ENCODE measurements around the gene DENND1A. TPM values are rescaled to one million over a fixed set of nuclear protein-coding genes. Genes with fewer than 3 reads are reported as not detected.

Gene DENND1A
- total and polyA plus RNA-seq, 2 experiments from 2014 or later: 13.1 to 14.5 TPM

- Histone ChIP-seq H3K9me3 (ENCODE audit: low read depth) (no peaks in the 10 kb centered on the region), H3K4me3 (no peak overlapping the region), H3K36me3 (no peaks in the 10 kb centered on the region), H3K27ac (no peak overlapping the region), H3K27me3 (peaks cover 8% of the 10 kb centered on the region), H3K4me1 (ENCODE audit: low read depth) (no peaks in the 10 kb centered on the region)
- no peak for TF ChIP-seq CTCF (IDR thresholded peaks at IDR 0.05; ENCODE audit: low read depth, low read length)
- no peak for DNase-seq (ENCODE audit: low read depth in 1 of 2, low spot score in 1 of 2)
Measured at GRCh38 chr9:123960366-123960765, 30.4 kb upstream of the DENND1A start.

DNA sequence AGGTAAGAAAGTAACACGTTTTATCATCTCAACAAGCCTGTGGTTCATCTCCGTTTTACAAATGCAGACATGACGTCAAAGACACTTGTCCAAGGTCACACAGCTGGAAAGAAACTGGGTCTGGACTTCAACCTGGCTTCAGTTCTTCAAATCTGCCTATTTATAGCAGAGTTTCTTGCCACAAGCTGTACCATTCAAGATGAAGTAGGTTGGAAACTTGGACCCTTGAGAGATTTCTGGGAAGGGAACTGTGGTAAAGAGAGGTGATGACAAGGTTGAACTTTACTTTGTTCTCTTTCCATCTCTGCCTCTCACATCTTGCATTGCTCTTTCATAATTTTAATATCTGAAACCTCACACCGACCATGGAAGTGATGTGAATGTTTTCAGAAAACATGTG lies 29.9 kb upstream of the DENND1A start:
- DNase-seq (ENCODE audit: low read depth in 1 of 2, low spot score in 1 of 2): no peak
- Histone ChIP-seq H3K4me1 (ENCODE audit: low read depth) (no peaks in the 10 kb centered on the region), H3K36me3 (no peaks in the 10 kb centered on the region), H3K27ac (no peak overlapping the region), H3K9me3 (ENCODE audit: low read depth) (no peaks in the 10 kb centered on the region), H3K27me3 (peaks cover 8% of the 10 kb centered on the region), H3K4me3 (no peak overlapping the region)
- no peak for TF ChIP-seq CTCF (IDR thresholded peaks at IDR 0.05; ENCODE audit: low read depth, low read length)

GRCh38 chr9:123957731-123958130 lies 27.8 kb upstream of the DENND1A start:
- Histone ChIP-seq H3K36me3 (no peaks in the 10 kb centered on the region), H3K9me3 (ENCODE audit: low read depth) (no peaks in the 10 kb centered on the region), H3K27ac (no peak overlapping the region), H3K4me1 (ENCODE audit: low read depth) (peaks cover 8% of the 10 kb centered on the region), H3K4me3 (no peak overlapping the region), H3K27me3 (peaks cover 8% of the 10 kb centered on the region)
- DNase-seq (ENCODE audit: low read depth in 1 of 2, low spot score in 1 of 2): no peak
- no peak for TF ChIP-seq CTCF (IDR thresholded peaks at IDR 0.05; ENCODE audit: low read depth, low read length)

DNA sequence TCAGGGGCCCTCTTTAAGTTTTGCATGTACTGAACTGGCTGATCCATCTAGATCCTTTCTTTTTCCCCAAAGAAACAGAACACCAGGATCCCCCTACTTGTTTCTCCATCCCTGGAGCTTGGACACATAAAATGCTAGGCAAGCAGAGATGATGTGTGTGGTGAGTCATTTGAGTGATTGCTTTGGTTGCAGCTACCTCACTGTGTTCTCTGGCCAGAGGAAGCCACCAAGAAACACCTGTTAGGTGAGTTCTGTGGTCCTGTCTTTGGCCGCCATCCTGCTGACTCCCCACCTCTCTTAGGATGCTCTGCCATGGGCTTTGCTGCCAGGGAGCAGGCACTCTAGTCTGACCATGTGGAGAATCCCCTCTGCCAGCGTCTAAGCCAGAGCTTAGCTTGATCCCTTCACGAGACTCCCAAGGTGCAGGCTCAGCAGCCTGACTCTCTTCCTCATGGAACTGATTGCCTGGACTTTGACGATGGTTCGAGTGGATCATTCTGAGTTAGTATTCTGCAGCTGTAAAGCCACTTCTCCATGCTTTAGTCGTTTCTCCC lies 27.3 kb upstream of the DENND1A start:
- TF ChIP-seq CTCF (IDR thresholded peaks at IDR 0.05; ENCODE audit: low read depth, low read length): no peak
- no peaks in the 10 kb centered on the region for H3K9me3 ChIP-seq (ENCODE audit: low read depth)
- no peak overlapping the region for H3K4me3 ChIP-seq
- H3K27ac ChIP-seq: no peak overlapping the region
- peaks cover 8% of the 10 kb centered on the region for H3K27me3 ChIP-seq
- no peaks in the 10 kb centered on the region for H3K36me3 ChIP-seq
- H3K4me1 ChIP-seq (ENCODE audit: low read depth): peaks cover 10% of the 10 kb centered on the region
- no peak for DNase-seq (ENCODE audit: low read depth in 1 of 2, low spot score in 1 of 2)

DNA sequence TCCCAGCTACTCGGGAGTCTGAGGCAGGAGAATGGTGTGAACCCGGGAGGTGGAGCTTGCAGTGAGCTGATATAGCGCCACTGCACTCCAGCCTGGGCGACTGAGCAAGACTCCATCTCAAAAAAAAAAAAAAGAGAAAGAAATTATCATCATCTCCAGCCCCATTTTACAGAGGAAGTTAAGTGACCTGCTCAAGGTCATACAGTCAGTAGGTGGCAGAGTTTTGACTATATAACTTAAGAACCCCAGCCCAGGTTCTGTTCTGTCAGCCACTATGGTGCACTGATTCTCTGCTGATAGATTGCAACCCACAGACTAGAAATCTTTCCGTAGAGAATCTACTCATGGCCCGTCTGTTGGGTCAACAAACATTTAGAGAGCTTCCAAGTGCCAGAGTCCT lies 25.7 kb upstream of the DENND1A start:
- H3K27me3 ChIP-seq: peaks cover 8% of the 10 kb centered on the region
- no peak for DNase-seq (ENCODE audit: low read depth in 1 of 2, low spot score in 1 of 2)
- H3K4me3 ChIP-seq: no peak overlapping the region
- no peak overlapping the region for H3K27ac ChIP-seq
- peaks cover 10% of the 10 kb centered on the region for H3K4me1 ChIP-seq (ENCODE audit: low read depth)
- no peaks in the 10 kb centered on the region for H3K36me3 ChIP-seq
- no peaks in the 10 kb centered on the region for H3K9me3 ChIP-seq (ENCODE audit: low read depth)
- TF ChIP-seq CTCF (IDR thresholded peaks at IDR 0.05; ENCODE audit: low read depth, low read length): no peak
